ENCODE data around the gene NEB. TPM values are rescaled to one million over a fixed set of nuclear protein-coding genes. Genes with fewer than 3 reads are reported as not detected.
A peak's percentile ranks its signal among the peaks of the same experiment; 100 is the strongest.

NEB gene
- total RNA-seq, 1 donor from 2014 or later: 2,139 TPM

DNA sequence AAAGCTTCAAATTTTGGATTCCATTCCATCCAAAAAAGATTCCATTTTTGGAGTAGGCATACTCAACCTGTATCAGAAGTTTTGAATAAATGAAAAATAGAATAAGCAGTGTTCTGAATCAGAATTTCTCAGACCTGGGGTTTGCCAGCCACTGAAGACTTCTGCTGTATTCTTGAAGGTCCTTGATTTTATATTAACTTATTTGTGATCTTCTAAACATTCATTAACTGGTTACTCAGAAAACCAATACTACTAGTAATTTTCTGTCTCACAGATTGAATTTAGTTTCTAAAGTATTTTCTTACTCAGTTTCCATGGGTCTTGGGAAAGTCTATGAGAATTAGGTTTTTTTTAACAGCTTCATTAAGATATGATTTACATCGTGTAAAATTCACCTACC, 263.7 kb downstream of the NEB start:
- DNase-seq: no peak

DNA sequence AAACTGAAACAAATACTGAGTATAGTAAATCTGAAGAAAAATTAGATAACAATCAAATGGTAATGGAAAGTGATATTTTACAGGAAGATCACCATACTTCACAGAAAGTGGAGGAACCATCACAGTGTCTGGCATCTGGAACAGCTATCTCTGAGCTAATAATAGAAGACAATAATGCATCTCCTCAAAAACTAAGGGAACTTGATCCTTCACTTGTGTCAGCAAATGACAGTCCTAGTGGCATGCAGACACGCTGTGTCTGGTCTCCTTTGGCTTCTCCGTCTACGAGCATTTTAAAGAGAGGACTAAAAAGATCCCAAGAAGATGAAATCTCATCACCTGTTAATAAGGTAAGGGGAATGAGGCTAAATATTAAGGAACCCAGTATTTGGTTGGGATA, 268.5 kb downstream of the NEB start:
- DNase-seq: no peak

DNA sequence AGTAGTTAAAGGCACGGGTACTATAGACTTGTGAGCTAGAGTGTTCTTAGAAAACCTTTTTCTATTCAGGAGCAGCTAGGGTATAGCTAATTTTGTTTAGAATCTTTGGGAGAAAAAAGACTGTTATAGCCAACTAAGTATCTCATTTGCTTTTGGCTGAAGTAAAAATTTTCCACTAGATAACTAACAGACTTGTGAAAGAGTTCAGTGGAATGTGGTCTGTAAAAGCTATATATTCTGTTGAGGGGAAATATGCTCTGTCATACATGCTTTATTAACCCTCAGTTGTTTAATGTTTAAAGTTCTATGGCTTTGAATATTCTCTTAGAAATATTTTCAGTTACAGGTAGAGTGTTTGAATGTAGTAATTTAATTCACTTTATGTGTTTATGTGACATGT, 274.9 kb downstream of the NEB start:
- DNase-seq: no peak

DNA sequence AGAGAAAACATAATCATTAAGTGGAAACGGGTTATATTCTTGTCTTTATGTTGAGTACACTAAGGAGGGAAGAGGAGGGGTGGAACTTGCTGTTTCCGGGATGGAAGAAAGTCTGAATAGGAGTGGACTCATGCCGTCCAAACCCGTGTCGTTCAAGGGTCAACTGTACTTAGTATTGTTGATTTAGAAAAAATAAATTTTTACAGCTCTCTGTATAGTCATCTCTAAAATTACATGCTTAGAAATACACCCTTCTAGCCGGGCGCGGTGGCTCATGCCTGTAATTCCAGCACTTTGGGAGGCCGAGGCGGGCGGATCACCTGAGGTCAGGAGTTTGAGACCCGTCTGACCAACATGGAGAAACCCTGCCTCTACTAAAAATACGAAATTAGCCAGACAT, 295.1 kb downstream of the NEB start:
- DNase-seq: no peak

DNA sequence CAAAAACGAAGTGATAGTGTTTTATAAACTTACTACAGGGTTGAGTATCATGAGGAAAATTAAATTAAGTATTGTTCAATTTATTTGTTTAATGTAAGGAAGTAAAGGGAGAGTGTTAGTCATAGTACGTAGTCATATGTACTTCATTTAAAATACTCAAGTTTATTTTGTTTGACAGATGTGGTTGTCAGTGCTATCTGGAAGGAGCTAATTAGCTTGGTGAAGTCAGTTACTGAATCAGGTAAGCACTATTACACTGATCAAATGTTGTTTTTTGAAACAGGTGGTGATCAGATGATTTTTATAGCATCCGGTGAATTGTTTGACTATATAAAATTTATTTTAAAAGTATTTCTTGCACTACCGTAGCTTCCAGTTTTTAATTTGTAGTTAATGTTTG, 295.8 kb downstream of the NEB start:
- no peak for DNase-seq

DNA sequence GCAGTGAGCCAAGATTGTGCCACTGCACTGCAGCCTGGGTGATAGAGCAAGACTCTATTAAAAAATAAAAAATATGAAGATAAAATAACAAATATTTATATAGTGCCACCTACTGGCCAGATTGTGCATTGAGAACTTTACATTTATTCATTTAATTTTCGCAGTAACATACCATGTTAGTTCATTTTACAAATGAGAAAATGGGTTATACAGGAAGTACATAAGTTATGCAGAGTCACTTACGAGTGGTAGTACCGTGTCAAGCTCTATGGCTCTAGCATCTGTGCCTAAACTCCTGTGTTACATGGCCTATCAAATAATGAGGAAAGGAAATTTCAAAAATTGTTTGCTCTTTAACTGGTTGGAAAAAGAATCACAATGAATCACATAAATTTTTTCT, 296.6 kb downstream of the NEB start:
- DNase-seq: peak; percentile 40

Other genes with a start within 250 kb of the NEB start
- 44.2 TPM for gene ARL5A, start 93.9 kb upstream of the NEB start, total RNA-seq

Measured in tongue (tissue), 2 donors.